IPS DF 4.7 (cell line): Measurements from ENCODE around the gene EBF3.

ENCODE experiments used
- DNase-seq: peaks from one replicate; pipeline ENCODE4 v3.0.0-alpha.2; 2013; ENCODE audit warnings: low spot score; ENCODE audit errors: extremely low read depth

EBF3 gene

DNA sequence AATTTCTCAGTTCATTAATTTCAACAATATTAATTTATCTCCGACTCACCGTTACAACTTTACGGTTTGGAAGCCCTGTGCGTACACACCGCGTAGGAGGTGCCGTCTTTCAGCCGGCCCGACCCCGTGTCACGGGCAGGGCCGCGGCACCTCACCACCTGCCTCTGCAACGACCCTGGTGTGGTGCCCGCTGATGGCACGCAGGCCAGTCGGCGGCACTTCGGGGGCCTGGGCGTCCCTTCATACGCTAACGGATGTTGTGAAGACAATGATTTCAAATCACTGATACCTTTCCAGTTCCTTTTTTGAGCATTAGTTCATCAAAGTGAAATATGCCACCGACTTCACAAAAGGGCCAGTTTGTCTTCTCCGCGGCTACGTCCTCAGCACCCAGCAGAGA lies 125.3 kb downstream of the EBF3 start:
- DNase-seq = no peak

DNA sequence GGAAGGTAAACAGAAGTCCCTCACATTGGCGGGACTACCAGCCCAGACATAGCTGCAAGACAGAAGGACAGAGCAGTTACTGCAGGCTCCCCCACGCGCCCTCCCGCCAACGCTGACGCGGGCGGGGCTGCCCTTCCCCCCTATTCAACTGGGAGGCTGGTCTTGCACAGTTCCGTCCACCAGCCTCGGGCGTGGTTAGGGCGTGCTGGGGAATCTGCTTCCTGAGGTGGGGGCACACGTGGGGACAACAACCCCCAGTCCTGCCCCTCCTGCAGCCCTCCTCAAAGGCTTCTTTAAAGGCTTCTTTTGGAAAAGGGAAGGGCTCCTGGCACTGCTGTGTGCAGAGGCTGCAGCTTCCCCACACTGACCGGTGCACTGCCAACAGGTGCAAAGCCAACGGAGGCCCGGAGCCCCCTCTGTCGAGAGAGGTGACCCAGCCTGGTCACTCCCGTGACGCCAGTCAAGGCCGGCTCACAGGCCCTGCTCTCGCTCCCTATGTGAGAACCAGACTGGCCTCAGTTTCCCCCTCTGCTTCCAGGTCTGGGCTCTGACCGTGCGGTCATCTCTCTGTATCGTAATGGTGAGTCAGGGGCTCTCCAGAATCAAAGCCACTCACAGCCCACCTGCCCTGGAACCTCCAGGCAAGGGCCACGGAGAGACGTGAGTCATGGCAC lies 126.0 kb downstream of the EBF3 start:
- no peak for DNase-seq

DNA sequence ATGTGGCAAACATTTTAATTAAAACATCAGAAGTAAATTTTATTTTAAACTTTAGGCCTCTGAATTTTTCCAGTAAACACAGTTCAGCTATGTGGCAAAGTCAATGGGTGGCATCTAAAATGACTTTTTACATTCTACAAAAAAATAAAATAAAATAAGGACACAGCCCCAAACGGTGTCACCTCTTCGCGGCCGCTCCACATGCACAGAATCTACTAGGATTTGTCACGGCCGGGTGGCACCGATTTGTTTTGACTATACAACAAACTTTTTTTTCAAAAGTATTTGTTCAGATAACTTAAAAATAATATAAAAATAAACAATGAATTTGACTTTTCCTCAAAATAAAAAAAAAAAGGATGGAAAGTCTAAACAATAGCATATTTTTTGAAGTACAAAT lies 127.8 kb downstream of the EBF3 start:
- DNase-seq = no peak

- no peak for DNase-seq
Observed at GRCh38 chr10:129833994-129834739, 129.9 kb downstream of the EBF3 start.

DNA sequence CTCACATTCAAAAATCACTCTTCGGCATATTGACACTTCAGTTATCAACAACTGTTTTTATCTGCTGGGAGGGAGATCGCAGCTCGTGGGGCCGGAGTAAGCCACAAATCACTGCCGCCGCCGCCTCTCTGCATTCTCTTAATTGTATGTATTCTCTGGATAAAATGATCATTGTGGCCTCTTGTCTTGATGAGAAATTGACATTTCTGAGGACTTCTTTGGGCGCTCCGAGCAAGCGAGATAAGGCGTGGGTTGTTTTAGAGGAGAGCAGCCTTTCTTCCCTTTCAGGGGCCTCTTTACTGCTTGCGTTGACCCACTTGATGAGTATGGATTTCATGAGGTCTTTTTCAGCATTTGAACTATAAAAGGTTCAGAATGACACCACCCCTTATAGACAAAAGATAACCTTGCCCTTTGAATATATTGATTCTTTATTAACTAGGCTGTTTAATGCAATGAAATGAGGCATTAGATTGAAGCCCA lies 130.6 kb downstream of the EBF3 start:
- no peak for DNase-seq

DNA sequence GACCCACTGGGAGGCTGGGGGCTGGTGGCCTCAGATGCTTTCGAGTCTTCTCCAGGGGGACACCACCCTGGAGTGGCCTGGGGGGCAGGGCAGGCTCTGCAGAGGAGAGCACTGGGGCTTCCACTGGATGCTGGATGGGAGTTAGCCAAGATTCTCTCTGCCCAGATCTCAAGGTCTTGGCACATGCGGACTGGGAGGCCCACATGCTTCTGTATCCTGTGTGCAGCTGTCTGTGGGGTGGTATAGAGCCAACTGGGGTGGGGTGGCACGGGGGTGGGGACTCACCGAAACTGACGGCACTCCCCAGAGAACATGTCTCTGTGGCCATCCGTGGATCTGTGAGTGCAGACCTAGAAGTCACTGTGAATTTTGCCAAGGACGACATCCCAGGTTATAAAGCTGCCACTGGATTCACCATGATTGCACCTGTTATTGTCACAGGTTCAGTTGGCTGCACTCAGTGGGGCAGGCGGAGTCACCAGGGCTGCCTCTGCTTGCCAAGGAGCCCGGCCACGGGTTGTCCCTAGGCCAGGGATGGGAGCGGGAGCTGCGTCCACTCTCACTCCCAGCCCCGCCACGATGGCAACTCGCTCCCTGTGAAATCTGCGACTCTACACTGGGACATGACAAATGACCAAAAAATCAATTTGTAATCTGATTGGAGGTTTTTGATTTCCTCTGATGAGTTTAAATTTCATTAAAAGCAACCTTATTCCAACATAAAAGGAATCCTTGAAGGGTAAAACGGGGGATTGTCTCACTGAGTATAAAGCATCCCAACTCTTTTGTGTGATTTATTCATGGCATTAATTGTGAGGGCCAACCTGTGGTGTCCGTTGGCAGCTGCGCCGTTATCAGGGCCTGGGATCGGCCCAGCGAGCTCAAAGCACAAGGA lies 131.3 kb downstream of the EBF3 start:
- no peak for DNase-seq

DNA sequence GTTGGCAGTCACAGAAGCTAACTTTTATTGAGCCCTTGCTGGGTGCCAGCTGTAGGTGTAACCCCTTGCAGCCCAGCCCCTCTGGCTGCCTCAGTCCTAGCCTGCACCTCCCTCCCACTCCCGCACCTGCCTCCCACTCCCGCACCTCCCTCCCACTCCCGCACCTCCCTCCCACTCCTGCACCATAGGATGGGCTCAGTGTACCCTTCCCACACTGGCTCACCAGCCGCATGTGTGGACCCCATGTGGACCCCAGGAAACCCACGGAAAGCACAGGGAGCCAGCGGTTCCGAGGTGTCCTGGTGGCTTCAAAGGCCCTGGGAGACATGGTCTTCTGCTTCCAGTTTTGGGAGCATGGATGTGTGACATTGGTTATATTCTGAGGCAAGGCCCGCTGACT lies 132.9 kb downstream of the EBF3 start:
- no peak for DNase-seq

DNA sequence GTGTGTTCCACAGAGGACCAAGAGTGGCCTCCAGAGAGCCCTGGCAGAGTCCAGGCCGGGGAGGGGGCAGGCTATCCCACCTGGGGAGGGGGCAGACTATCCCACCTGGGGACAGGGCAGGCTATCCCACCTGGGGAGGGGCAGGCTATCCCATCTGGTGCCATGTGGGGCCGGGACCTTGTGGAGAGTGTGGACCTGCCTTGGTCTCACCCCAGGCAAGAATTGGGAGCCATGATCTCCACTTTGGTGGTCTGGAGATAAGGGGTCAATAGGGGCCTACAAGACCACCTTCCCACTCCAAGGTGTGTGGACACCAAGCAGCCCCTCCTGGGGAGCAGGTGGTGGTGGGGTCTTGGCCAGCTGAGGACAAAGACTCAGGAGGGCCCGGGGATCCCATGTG lies 138.2 kb downstream of the EBF3 start:
- DNase-seq = no peak

GRCh38 chr10:129825221-129825620 lies 138.9 kb downstream of the EBF3 start:
- DNase-seq = no peak

- DNase-seq = no peak
Observed at GRCh38 chr10:129820451-129820850, 143.6 kb downstream of the EBF3 start.

DNA sequence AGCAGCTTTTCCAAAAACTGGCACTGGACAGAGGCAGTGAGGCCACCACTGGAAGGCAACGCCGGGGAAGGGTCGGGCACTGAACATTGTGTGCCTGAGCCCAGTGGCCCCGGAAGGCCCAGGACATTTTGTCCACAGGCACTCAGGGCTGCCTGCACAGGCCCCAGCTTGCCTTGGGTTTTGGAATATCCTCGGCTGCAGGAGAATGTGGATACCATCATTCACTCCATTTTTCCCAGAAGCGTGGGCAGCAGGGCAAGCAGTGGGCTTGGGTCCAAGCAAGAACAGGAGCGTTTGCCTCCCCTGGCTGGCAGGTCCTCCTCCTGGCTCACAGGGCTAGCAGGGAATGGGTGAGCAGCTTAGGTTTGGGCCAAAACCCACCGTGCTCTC lies 147.4 kb downstream of the EBF3 start:
- DNase-seq = no peak

GRCh38 chr10:129815898-129816655 lies 148.0 kb downstream of the EBF3 start:
- DNase-seq = no peak

DNA sequence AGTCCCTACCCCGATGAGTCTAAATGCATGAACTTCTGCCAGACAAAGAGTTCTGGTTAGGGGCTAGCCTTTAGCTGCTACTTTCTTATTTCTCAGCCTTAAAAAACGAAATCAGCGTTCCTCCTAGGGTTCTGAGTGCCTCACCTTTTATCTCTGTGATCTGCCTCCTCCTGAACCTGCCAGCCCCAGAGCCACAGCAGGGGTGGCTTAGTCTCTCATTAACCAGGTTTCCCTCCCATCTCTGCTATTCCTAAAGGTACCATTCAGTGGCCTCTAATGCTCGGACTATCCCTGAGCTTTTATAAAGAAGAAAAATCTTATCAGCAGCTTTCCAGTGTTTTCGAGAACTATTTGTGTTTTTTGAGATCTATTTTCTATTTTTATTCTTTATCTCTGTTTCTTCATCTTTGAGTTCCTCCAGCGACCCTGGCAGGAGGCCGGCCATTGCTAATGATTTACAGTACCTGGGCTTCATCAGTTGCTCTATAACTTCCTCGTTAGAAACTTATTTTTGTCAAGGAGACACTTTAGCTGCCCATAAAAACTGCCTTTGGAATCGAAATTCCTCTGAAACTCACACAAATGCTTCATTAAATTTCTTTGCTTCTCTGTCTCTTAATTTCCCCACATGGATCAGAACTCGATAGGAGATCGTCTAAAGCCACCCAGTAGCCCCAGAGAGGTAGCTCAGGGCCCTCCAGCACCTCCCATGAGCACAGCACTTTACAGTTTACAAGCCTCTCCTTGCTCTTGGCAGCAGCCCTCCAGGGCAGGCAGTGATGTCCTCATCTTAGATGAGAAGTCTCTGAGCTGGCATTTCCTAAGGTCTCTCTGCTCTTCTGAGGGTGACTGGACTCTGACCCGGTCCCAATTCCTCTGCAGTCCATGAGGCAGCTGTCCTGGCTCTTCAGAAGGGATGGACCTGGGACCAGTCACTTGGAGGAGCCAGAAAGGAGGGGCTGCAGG lies 149.1 kb downstream of the EBF3 start:
- DNase-seq = no peak

DNA sequence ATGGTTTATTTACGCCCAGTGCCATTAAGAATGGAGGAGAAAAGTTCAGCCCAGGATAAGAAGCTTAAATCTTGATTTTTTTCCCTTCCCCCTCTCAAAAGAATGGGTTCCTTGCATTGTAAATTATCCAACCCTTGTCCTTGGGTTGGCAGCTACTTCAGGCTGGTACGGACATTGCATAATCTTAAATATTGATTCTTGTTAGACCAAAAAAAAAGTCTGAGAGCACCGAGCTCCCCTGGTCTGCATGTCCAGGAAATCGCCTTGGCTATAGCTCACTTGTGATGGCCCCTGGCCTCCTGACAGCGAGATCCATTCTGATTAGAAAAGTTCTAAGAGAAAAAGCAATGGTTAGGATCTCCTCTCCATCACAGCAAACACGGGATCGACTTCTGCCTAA lies 151.7 kb downstream of the EBF3 start:
- DNase-seq = no peak

DNA sequence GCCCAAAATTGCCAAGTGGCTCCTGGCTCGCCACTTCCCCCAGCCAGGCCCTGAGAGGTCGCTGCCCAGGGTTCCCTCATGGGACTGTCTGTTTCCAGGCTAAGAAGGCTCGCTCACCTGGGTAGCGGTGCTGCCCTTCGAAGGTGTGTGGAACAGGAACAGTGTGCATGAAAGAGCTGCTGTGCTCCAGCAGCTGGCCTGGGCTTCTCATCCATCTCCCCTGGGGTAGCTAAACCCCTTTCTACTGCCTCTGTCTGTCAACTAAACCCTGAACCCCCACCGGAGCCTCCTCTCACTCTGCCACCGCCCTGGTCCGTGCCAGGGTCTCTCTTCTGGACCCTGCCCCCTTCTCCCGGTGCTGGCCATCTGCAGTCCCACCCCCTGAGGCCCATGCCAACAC lies 152.9 kb downstream of the EBF3 start:
- DNase-seq = no peak

DNA sequence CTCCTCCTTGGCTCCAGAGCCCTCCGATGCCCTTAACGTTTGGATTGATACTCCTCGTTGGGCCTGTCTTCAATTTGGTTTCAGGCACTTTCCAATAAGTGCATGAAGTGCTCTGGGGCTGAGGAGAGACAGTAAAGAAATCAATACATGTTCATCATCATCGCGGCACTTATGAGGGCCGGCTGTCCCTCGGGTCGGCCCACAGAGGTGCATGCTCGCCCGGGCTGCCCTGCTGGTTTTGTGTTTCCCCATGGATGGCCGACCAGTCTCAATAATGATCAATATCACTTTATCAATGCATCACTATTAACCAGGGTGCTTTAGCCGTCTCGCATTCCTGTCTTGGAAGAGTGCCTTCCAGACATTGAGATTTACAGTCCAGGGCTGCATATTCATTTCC lies 154.2 kb downstream of the EBF3 start:
- DNase-seq = no peak

GRCh38 chr10:129809431-129809830 lies 154.6 kb downstream of the EBF3 start:
- no peak for DNase-seq

DNA sequence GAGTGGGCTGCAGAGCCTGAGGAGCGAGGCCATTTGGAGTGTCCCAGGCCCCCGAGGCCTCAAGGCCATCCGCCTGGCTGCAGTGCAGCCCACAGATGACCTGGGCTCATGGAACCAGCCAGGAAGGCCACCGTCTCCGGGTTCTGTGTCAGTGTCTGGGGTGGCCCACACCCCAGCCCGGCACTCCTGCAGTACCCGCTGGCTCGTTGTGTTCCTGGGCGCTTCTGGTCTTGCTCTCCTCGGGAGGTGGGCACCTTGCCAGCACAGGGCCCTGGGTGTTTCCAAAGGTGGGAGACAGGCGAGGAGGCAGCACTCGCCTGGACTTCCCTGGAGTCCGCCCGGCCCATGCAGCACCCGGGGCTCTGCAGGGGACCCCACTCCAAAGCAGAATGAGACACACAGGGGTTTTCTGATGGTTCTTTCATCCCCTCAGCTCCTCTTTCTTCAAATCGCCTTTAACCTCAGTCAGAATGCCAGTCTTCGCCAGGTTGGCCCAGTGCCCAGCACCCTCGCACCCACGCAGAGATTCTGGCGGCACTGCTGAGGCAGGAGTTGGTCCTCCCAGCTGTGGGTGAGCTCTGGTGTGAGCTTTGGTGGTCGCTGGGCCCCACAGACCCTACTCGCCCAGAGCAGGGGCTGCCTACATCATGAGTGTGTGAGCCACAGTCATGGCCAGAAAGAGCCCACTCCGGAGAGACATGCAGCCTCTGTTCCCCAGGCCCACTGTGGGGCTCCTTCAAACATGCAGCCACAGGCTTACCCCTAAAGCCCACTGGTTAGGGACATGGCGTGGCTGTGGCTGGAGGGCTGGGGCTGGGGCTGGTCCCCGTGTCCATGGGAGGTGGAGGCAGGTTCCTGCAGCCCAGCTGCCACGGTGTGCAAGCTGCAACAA lies 155.7 kb downstream of the EBF3 start:
- DNase-seq = no peak

DNA sequence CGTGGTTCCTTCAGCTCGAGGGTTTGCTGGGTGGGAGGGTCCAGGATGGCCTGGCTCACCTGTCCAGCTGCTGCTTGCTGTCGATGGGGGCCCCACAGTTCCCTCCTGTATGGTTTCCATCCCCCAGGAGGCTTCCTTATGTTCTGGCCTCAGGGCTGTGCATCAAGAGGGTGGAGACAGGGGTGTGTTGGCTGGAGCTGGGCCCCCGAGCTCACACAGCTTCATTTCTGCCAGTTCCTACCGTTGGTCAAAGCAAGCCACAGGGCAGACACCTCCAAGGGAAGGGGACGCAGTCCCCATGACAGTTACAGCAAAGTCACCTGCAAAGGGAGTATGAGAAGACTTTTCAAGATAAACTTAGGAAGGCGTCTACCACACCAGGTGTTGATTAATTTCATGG lies 156.9 kb downstream of the EBF3 start:
- DNase-seq = no peak
